ENCODE results near the gene IFIH1.

Gene IFIH1

DNA sequence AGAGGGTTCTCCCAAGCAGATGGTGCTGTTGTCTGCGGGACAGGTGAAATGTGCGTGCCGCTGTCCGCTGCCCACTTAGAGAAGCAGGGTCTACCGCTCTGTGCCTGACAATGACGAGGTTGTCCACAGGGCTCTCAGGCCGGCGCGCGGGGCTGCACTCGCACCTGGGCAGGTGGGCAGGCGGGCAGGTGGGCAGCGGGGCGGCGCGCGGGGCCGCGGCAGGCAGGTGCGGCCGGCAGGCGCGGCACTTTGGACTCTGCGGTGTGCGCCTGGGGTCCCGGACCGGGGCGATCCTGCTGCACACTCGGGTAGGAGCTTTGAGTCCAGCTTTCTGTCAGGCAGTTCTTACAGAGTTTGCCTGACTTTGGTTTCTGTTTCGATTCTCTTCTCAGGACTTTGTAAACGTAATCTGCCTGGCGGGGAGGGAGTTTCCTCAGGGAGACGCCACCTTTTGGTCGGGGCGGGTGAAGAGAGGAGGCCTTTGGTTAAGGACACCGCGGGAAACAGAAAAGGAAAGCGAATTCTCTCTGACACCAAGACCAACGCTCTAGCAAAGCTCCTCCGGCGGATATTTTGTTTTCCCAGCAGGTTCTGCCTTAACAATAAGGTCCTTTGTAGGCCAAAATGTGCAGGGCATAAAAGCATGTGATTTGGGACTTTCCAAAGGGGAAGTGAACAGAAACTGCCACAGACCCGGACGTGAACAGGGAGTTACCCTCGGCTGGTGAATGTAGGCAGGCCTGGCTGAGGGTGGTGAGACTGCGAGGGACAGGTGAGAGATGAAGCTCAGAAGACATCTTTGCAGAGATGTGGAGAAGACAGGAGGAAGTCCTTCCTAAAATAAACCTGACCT, at the start of gene IFIH1:
TSS of gene IFIH1 (minus strand) at position 357 of the 853 bp plus-strand sequence. CDS start 377 bp downstream, outside the sequence.
- DNase-seq, result no peak

DNA sequence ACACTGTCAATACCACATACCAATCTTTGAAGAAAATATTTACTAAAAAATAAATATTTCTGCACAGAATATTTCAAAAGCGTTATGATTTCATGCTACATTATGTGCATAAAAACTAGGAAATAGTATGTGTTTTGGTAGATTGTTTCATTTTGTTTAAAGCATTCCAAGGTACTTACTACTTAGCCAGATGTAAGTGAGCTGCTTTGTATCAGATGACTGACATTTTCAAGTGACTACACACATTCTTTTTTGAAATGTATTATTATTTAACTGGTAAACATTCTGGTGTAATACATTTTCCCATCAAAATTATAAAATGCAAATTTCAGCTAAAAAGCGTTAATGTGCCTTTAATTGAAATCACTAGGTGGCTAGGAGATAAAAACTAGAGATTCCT, 46.9 kb upstream of the IFIH1 start:
- DNase-seq, result no peak

DNA sequence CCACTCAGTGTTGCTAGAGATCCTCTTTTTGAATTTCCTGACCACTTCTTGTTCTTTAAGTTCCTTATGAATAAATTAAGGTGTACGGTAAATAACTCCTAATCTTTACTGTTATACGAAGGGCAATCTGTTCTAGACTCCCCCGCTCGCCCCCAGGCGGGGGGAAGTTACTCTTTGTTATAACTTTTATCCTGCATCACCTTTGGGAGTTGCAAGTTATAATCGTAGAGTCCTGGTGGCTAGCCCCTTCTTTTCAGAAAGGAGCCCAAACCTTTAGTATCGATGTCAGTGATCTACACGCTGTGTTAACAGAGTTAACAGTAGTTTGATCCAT, 26.1 kb upstream of the IFIH1 start:
- no peak for DNase-seq

DNA sequence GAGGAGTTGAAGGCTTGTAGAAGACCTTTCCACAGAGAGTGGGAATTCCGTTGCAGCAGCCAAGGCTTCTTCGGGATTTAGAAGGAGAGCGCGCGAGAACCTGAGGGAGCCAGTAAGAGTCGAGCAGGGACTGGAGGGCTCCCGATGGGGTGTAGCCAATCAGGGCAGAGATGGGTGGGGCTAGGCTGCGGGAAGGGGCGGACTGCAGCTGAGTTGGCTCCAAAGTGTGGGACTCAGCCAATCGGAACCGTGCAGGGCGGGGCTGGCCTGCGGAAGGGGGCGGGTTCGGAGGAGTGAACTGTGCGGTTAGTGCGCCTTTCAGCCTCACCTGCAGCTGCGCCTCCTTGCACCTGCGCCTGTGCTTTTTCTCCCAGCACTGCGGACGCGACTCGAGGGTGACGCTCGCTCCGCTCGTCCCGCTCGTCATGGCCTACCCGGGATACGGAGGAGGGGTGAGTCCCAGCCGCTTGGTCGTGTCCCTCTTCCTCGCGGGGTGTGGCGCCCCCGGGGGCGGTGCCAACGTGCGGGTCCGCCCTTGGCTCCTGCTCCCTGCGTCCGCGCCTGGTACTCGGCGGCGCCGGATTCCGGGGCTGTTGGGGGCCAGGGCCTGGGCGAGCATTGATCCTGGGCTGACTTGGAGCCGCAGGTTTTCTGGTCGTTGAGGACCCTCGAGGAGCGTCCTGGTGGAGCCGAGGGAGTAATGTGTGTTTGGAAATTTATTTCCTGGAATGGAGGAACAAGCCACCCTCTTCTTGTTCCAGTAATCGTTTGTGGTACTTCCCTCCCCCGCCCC, 25.5 kb upstream of the IFIH1 start, which contains the start of gene GCA:
TSS of gene GCA (plus strand) at position 309 of the 793 bp plus-strand sequence. CDS start at position 426, 117 bp downstream.
- peak; percentile 85 to 92 for DNase-seq

DNA sequence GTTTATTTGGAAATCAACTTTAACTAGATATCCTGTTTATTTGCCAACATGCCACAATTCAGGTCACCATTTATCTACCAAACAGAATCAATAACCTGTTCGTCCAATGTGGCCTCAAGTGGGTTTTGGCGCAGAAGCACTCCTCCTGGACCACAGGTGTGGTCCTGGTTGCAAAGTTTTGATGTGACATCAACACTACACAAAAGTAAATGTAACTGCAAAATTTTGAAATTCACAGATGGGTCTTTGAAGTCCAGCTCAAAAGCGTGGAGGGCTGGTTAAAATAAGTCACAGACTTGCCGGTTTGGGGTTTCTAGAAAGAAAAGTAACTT, 25.0 kb upstream of the IFIH1 start:
- no peak for DNase-seq

DNA sequence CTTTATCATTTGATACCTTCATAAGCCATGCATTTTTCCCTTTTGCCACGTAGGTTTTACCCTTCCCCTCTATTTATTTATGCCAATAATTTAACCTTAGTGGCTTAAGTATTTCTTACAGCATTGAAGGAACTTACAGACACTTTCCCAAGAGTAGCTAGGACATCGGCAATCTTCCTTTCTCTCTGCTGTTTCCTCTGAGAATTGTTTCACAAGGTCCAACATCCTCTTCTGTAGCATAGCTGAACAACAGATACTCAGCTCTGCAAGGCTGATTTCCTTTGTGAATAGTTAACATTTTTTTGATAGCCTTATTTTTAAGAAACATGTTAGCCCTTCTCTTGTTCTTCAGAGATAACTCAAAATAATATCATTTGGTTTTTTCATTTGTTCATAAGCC, 24.4 kb upstream of the IFIH1 start:
- no peak for DNase-seq

DNA sequence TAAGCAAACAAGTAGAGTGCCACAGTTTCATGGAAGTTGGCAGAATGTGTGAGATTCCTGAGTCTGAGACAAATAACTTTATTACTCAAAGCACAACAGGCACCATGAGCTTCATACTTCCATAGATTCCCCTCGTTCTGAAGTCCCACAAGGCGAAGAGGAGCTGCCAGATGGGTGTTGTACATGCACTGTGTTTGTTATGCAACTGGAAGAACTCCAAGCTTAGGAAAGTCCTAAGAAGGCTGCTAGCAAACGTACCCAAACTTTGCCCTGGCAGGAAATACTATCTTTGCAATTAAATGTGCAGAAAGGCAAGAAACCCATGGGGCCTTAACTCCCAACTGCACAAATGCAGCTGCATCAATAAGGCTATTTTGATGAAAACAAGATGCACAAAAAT, 23.8 kb upstream of the IFIH1 start:
- no peak for DNase-seq

DNA sequence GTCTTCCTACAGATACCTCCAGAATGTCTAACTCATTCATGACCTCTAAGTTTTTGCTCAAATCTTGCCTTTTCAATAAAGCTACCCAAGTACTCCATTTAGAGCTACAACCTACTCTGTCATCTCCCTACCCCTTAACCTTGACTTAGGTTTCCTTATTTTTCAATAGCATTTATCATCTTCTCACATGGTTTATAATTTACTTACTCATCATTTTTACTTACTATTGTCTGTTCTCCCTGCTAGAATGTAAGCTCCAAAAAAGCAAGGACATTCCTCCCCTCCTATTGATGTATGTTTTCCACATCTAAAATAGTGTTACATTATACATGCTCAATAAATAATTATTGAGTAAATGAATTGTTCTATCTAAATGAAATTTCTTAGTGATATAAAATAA, 22.3 kb upstream of the IFIH1 start:
- DNase-seq, result no peak

DNA sequence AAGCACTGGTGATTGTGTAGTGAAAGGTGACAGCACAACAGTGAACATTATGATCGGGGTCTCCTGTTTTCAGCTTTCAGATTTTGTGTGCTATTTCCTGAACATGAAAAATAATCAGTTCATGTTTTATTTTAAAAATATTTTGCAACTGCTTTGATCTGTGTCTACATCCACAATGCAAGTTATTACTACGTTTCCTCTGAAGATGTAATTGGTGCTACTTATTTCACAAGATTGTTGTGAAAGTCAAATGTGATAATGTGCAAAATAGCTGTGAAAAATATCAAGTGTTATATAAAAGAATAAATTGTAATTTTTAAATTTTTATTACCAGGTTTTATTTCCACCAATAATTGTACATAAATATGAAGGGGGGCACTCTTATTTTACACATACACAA, 19.4 kb upstream of the IFIH1 start:
- DNase-seq, result no peak

DNA sequence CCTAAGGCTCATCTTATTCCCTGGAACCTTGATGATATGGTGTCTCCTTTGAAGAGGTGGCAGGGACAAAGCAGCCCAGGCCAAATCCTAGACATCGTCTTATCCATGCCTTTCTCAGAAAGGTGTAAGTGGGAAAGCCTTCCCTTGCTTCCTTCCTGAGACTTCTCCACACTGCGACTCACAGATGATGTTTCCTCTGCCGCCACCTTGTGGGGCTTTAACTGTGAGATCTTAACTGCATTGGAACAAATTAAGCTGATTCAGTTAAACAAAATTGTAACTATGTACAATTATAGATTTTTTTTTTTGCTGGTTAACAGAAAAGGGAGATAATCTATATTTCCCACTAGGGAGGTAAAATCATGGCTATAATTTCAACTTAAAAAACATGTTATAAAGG, 15.5 kb upstream of the IFIH1 start:
- no peak for DNase-seq

DNA sequence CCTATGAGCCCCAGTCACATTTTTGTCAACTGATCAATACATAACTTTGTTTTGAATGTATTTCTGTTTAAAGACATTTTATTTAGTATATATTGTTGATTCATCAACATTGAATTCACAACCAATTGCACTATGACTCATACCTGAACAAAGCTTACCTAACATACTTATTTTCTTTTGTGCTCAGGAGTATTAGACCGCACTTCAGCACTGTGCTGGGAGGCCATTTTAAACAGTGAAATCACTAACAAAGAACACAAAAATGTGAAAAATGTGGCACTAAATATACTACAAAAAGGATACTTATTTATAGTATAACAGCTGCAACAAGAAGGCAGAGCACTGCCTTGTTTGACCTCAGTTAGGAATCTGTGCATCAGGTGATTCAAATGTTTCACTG, 12.4 kb upstream of the IFIH1 start:
- no peak for DNase-seq

DNA sequence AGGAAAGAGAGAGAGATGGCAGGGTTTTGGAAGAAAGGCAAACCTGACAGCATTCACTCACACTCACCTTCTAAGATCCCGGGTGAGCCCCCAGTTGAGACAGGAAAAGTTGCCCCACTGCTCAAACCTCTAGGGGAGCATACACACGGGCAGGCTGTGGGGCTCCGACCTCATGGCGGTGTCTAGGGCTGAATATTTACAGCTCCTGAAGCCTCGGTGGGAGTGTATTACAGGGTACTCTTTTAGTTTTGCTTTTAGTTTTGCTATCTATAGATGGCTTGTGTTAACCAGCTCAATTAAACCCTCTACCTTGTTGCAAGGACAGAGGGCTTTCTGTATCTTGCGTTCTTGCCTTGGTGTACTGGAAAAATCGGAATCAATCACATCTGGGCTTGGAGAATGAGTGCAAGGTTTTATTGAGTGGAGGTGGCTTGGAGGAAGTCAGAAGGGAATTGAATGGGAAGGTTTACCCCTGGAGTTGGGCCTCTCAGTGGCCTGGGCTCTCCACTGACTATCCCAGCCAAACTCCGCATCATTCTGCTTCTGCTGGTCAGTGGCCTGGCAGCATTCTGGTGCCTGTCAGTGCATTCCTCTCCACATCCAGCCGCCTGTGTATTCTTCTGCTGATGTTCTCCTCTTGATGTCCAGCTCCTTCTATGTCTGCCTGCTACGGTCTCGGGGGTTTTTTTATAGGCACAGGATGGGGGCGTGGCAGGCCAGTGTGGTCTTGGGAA, 10.1 kb upstream of the IFIH1 start:
- DNase-seq, result no peak

DNA sequence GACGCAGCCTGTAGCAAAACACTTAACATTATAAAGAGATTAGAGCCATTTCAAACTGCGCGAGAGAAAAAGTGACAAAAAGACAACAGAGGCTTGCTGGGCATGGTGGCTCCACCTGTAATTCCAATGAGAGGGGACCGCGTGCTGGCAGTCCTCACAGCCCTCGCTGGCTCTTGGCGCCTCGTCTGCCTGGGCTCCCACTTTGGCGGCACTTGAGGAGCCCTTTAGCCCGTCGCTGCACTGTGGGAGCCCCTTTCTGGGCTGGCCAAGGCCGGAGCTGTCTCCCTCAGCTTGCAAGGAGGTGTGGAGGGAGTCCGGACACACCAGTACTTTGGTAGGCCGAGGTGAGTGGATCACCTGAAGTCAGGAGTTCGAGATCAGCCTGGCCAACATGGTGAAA, 9.3 kb upstream of the IFIH1 start:
- no peak for DNase-seq

DNA sequence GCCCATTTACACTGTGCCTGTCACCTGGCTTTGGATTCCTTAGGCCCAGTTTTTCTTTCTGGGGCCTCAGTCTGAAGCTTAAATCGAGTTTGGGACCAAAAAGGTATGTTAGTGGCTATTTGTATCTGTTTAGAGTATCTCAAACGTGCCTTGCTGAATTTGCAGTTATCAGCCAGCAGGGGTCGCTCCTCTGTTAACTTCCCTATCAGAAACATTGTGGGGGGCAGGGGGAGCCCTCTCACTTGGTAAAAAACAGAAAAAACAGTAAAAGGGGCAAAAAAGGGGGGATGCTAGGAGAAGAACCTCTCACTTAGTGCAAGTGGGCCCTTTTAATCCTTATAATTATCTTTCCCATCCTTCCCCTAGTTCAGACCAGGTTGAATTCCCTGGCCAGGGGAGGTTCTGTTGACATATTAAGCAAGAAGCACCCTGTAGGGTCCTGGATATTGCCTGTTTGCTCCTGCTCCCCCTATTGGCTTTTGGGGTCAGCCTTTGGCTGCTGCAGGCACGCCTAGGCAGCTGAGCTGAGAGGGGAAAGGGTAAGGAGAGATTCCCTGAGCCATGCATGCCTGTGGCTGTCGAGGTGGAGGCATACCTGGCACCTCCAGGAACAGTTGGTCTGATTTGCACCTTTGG, 8.8 kb upstream of the IFIH1 start:
- no peak for DNase-seq

DNA sequence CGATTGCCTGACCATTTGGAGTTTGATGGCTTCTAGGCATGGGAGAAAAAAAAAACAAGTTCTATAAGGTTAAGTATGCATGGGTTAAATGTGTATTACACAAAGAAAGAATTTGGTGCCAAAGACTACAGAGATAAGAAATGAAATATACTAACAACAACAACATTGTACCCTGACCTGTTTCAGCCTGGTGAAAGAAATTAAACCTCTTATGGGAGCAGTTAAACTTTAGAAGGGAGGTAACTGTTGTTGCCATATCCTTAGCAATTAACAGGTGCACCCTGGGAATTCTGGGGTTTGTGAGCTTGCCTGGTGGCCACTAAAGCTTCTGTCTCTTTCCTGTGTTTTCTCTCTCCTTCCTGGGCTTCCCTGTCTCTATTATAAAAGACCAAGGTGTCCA, 6.5 kb upstream of the IFIH1 start:
- no peak for DNase-seq

DNA sequence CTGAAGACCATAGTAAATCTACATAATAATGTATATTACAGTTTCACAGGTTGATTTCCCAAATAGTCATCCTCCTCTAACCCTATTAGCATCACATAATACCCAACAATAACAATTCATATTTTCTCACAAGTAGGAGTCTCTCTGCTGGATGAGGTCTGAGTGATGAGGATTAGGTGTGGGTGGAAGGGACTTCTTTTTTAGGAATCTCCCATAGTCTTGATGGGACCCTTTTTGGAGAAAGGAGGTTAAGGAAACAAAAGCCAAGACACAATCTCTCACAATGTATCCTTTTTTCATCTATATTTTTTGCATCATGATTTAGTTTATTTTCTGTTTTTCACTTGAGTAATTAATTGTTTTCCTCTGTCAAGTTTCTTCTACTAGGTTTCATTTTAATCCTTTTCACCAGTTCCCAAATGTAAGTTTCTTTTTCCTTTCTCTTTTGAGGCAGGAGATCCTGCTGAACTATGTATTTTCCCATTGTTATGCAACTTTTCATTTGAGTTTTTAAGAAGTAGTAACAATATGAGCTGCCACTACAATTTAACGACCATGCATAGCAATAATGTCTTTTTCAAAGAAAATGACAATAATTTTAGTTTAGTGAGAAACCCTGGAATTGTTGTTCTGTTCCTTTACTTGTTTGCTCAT, 2.5 kb upstream of the IFIH1 start:
- no peak for DNase-seq

DNA sequence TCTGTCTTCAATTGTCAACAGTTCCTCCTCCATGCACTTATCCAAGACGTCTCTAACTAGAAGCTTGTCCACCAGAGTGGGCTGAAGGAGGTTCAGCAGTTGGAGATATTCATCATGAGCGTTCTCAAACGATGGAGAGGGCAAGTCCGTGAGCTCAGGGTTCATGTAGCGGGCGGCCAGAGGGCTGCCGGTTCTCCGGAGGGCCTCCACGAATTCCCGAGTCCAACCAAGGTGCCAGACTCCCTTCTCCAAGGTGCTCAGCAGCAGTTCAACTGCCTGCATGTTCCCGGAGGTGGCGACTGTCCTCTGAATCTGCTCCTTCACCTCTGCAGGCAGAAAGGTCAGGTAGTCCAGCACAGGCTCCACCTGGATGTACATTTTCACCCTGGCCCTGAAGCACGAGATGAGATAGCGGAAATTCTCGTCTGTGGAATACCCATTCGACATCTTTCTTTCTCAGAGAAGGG, 590 bp downstream of the IFIH1 start:
- no peak for DNase-seq

DNA sequence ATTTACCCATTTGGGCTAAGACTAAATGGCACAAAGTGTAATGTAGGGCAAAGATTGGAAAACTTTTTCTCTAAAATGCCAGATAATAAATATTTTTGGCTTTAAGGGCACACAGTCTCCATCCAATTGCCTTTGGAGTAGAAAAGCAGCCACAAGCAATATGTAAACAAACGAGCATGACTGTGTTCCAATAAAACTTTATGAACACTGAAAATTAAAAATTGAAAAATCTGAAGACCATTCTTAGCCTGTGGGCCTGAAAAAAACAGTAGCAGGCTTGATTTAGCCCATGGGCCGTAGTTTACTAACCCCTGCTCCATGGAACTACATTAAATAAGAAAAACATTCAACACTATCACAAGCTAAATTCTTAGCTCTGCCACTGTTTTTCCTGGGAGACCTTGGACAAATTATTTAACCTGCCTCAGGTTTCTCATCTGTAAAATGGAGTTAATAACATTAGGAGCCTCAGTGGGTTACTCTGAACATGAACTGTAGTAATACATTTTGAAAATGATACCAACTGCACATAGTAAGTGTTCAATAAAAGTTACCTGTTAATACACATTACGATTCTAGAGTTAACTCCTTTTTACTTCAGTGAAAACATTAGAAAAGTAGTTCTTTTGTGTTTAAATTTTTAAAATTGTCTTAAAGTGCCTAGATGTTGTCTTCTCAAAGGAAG, 1.3 kb downstream of the IFIH1 start:
- DNase-seq, result no peak

DNA sequence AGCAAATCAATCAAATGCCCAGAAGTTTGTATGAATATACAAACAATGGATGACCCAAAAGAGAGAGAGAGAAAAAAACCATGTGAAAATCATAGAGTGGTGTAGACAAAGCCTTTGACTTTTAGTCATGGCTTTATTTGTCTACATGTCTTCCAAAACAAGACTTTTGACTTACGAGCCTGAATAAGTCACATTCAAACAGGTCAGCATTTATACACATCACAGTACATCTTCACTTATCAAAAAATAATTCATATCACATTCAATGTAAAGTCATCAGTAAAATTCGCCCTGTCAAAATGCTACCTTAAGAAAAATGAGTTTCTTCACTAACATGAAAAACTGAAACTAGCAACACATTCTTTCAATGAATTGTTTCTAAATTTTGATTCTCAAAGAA, 1.9 kb downstream of the IFIH1 start:
- DNase-seq, result no peak

DNA sequence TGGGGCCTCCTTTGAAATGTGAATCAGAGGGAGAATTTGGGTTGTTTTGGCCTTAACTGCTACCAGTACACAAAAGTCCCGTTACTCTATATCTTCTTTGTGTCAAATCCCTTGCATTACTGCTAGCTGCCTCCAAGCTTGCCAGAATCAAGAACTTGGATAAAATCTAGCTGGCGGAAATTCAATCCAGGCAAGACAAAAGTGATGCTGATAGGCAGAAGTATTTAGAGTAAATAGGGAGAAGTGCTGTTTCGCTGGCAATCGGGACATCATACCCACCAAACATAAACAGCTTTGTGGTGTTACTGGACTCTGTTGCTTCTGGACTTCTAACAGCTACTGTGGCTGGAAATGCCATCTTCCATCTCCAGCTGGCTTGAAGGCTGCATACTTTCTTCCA, 2.5 kb downstream of the IFIH1 start:
- no peak for DNase-seq

DNA sequence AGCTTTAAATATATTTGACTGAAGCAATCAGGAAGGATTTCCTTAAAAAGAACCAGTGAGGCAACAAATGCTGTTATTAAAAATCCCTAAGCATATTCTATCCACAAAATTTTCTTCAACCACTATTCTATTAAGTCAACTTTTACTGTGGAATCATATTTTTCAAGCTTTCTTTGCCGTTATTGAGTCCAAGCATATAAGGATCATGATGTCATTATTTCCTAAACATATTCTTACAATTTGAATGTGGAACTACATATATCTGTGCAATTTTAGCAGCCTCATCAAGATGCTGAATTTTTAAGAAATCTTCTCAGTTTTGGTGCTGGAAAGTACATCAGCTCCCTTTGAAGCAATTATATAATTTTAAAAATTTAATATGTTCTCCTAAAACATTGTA, 5.6 kb downstream of the IFIH1 start:
- DNase-seq, result no peak
